Cerebellar nuclear complex (tissue), 1 donor: ENCODE measurements around the gene OXSR1.
"Not testable (repeated sequence)": the region's sequence is repeated elsewhere in the genome, so short reads cannot be mapped to it uniquely, and the experiment has no call there.

ENCODE experiments used
- DNase-seq, 2 experiments: peaks; one replicate each; lab custom pipeline; 2025; lab: John Stamatoyannopoulos, UW

Gene OXSR1

GRCh38 chr3:38227989-38228388, 62.7 kb downstream of the OXSR1 start:
- DNase-seq: no peak

- no peak for DNase-seq
Measured at GRCh38 chr3:38229036-38229435, 63.7 kb downstream of the OXSR1 start.

- no peak for DNase-seq
Measured at GRCh38 chr3:38232701-38233100, 67.4 kb downstream of the OXSR1 start.

GRCh38 chr3:38235466-38235865, 70.1 kb downstream of the OXSR1 start:
- no peak for DNase-seq

GRCh38 chr3:38238416-38239008, 73.2 kb downstream of the OXSR1 start:
- no peak for DNase-seq

DNA sequence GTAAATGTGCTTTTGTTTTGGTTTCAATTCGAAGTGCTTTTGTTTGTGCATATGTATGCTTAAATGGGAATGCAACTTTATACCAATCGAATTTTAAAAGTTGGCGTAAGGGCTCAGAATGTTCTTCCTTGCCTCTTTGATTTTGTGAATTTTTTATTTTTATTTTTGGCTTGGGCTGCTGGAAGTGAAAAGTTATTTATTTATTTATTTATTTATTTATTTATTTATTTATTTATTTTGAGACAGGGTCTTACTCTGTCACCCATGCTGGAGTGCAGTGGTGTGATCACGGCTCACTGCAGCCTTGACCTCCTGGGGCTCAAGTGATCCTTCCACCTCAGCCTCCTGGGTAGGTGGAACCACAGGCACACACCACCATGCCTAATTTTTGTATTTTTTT, 77.5 kb downstream of the OXSR1 start:
- DNase-seq: not testable (repeated sequence)

DNA sequence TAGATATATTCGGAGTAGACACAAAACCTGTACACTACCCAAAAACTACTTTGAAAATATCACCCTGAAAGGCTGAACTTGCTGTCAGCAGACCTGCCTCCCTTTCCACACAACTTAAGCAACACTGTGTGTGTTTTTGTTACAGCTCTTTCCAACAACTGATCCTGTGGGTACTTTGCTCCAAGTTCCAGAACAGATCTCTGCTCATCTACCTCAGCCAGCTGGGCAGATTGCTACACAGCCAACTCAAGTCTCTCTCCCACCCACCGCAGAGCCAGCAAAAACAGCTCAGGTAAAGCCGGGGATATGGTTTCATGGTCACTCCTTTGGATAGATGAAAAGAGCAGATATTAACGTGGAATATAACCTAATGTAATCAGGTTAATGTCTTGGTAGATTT, 80.6 kb downstream of the OXSR1 start:
- DNase-seq: peak in 1 of 2 experiments; percentile 48

DNA sequence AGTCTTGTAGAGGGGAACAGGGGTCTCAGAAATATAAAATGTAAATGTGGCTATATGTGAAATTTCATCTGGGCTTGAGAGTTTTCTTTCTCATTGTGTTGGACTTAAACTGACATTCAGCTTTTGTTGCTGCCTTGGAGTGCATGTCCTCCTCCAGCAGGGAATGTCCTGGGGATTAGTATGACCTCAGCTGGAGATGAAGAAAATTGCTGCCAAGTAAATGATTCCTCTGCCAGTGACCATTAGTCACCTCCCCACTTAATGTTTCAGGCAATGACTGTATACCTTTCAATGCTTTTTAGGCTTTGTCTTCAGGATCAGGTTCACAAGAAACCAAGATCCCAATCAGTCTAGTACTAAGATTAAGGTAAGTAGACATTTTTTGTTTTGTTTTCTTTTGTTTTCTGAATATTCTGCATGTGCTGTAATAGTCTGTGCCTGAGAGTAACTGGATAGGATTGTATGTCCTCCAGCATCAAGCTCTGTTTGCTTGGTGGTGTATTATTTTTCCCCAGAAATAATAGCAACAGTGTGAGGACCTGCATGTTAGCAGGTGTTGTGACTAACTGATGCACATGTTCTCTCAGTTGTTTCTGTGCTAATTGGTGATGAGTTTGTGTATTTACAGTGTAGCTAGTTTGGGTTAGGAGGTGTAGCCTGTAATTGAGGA, 82.2 kb downstream of the OXSR1 start:
- DNase-seq: peak; percentile 56 to 68

- DNase-seq: no peak
Measured at GRCh38 chr3:38250198-38250597, 84.9 kb downstream of the OXSR1 start.

GRCh38 chr3:38251197-38251596, 85.9 kb downstream of the OXSR1 start:
- no peak for DNase-seq

- DNase-seq: no peak
Measured at GRCh38 chr3:38253704-38254103, 88.4 kb downstream of the OXSR1 start.

DNA sequence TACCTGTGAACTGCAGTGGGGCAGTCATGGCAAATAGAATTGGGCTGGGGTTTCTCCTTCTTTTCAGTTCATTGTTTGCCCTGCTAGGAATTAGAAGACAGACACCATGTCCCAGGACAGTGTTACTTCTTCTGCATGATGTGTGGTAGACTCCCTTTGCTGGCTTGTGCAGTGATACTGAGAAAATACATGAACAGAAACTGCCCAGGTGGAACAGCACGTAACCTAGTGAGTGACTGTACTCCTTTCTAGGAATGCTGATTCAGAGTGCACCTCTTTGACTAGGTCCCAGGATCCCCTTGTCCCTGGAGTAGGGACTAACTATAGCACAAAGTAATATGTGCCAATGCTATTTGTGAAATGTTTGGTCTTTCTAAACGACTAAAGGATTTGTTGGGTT, 89.5 kb downstream of the OXSR1 start:
- no peak for DNase-seq

DNA sequence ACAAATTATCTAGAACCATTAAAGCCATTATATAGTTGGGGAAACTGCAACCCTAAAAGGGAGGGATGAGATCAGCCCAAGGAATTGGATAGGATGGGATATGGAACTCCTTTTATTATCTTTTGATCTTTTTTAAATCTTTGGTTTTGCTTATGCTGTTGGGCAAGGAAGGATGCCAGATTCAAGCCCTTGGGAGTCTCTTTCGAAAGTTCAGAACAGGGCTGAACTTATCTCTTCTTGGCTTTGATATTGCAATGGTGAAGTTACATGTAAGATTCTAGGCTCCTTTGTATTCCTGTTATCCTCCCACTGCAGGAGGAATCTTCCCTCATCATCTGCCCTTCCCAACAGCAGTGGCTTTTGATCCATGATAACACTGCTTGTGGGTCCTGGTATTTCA, 90.3 kb downstream of the OXSR1 start:
- no peak for DNase-seq

DNA sequence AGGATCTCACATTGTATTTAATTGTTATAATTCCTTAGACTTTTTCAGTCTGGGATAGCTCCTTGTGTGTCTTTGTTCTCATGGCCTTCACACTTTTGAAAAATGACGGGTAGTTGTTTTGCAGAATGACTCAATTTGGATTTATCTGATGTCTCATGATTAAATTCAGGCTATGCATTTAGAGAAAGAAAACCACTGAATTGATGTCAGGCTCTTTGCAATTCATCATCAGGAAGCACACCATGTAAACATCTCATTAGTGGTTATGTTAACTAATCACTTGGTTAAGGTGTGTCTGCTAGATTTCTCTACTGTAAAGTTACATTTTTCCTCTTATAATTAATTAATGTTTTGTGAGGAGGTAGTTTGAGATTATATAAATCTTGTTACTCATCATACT, 92.2 kb downstream of the OXSR1 start:
- no peak for DNase-seq

- no peak for DNase-seq
Measured at GRCh38 chr3:38260474-38260873, 95.1 kb downstream of the OXSR1 start.

- DNase-seq: no peak
Measured at GRCh38 chr3:38264353-38264771, 99.0 kb downstream of the OXSR1 start.

DNA sequence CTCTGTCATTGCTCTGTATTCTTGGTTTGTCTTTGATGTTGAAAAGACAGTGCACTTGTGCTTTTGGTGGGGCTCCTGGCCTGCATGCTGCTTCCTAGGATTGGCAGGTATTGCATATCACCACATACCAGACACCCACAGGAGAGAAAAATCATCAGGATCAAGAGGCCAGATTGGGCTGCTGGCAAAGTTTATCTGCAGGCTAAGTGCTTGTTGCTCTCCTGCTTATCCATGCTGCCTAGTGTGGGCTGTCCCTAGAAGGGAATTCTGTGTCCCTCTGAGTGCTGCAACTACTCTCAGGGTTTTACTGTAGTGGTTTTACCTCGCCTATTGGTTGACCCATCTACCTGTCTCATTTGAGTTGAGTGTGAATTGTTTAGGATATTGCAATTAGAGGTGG, 99.4 kb downstream of the OXSR1 start:
- DNase-seq: no peak

GRCh38 chr3:38265604-38266307, 100.4 kb downstream of the OXSR1 start, which contains the start of gene SLC22A13:
TSS of gene SLC22A13 (plus strand) at chr3:38265812. CDS start at chr3:38265861, 49 bp downstream.
- DNase-seq: no peak

DNA sequence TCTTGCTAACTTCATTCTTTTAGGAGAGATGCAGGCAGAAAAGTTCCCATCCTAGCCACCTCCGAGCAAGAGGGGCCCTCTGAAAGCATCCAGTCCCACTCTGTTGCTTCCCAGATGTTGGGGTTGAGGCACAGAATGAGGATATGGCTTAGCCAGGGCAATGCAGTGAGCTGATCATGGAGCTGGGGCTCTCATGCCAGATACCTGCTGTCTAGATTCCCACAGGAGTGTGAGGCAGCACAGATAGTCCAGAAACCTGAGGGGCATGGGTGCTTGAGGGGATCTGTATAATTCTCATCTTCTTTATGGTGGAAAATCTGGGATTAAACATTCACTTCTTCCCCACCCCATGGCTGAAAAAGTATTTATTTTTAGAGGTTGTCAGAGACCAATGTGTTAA, 101.5 kb downstream of the OXSR1 start:
- no peak for DNase-seq

DNA sequence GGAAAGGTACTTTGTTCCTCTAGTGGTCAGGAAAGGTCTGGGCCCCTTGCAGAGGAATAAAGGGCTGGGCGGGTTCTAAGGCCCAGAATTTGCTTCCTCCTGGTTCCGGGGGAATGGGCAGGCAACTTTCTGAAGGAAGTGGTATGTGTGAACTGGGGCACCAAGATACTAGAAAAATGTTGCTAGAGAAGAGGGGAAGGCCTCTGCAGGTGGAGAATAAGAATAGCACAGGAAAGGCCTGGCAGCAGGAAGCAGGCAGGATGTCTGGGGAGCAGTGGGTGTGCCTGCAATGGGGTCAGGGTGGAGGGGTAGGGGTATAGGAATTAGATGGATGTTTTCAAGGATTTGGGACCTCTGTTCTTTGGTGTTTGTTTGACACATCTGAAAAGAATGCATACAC, 102.3 kb downstream of the OXSR1 start:
- no peak for DNase-seq

DNA sequence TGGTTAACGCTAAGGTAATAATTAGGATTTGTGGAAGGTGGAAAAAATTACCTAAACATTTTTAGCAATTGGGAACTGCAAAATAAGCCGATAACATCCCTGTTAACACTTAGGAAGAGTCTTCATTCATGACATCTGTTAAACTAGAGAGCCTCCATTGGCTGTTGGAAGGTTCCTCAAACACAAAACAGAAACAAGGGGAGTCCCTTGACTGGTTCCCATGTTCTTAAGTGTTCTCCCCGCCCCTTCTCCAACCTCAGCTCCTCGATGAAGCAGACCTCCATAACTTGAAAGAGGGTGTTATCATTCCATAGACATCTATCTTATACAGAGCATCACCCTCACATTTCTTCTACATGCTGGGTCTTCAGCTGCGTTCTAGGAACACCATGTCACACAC, 102.8 kb downstream of the OXSR1 start:
- DNase-seq: no peak

GRCh38 chr3:38268522-38268921, 103.2 kb downstream of the OXSR1 start:
- DNase-seq: no peak

DNA sequence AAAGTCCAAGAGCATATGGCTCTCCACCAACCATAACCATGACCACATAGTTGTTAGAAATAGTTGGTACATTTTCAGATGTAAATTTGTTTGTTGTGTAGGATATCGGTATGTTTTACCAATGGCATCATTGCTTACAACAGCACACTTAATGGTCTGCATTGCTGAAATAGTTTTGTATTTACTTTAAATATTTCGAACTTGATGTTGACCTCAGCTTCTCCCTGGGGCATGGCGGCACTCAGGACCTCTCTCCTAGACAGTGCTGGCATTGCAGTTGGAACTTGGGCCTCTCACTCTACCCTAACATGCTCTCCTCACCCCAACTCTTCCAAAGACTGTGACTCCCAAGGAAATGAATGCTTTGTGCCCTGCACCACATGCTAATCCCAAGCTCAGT, 105.3 kb downstream of the OXSR1 start:
- DNase-seq: no peak
